Endothelial cell of umbilical vein (primary cell): ENCODE results near the gene S100A11.

Experiments used
- POLR2A ChIP-seq: IDR thresholded peaks from 2 replicates; pipeline ENCODE4 v1.6.1; 2012; ENCODE audit warnings: low read depth, mild to moderate bottlenecking, control low read depth, low read length
- TF ChIP-seq, protein P1 (sequence below), 2 donors: IDR thresholded peaks; 1 replicate in 1 of 2; 2 replicates in 1 of 2; pipeline ENCODE4 v1.5.1; 2011; ENCODE audit warnings: low read length in 2 of 2, mild to moderate bottlenecking in 2 of 2, moderate library complexity in 2 of 2, control low read depth in 1 of 2, inconsistent platforms in 1 of 2, low read depth in 1 of 2; ENCODE audit not compliant: insufficient read depth in 1 of 2; ENCODE audit errors: extremely low read depth in 1 of 2
- TF ChIP-seq, protein P2 (sequence below): IDR thresholded peaks from 2 replicates; pipeline ENCODE4 v1.6.1; 2011; ENCODE audit not compliant: insufficient read depth, insufficient read length

DNA sequence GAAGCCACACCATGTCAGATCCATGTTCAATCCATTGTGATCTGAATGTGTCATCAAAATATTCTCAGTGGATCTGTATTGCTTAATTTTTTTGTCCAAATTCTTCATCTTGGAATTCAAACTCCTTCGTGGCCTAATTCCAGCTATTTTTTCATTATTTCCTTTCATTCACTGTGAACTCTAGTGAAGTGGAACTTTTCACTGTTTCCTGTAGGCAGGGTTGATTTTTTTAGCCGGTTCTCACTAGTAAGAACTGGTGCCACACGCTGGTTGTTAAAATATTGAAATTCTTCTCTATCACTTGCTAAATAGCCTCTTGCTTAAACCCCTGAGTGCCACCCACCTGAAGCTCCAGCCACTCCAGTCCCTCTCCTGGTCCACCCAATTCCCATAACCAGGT, 7.6 kb upstream of the S100A11 start:
- TF ChIP-seq, protein P1, sequence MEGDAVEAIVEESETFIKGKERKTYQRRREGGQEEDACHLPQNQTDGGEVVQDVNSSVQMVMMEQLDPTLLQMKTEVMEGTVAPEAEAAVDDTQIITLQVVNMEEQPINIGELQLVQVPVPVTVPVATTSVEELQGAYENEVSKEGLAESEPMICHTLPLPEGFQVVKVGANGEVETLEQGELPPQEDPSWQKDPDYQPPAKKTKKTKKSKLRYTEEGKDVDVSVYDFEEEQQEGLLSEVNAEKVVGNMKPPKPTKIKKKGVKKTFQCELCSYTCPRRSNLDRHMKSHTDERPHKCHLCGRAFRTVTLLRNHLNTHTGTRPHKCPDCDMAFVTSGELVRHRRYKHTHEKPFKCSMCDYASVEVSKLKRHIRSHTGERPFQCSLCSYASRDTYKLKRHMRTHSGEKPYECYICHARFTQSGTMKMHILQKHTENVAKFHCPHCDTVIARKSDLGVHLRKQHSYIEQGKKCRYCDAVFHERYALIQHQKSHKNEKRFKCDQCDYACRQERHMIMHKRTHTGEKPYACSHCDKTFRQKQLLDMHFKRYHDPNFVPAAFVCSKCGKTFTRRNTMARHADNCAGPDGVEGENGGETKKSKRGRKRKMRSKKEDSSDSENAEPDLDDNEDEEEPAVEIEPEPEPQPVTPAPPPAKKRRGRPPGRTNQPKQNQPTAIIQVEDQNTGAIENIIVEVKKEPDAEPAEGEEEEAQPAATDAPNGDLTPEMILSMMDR (IDR thresholded peaks at IDR 0.05; ENCODE audit: extremely low read depth in 1 of 2, insufficient read depth in 1 of 2, low read depth in 1 of 2, low read length in 2 of 2), result no peak
- no peak for TF ChIP-seq POLR2A
- TF ChIP-seq, protein P2, sequence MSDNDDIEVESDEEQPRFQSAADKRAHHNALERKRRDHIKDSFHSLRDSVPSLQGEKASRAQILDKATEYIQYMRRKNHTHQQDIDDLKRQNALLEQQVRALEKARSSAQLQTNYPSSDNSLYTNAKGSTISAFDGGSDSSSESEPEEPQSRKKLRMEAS, result no peak
